NCI-H2196 treated with DMSO at 0.1 percent for 48 hours (cell line): ENCODE measurements around the gene RNF115.
"Not testable (repeated sequence)": the region's sequence is repeated elsewhere in the genome, so short reads cannot be mapped to it uniquely, and the experiment has no call there.

Experiments
- DNase-seq: peaks from one replicate; lab custom pipeline; 2025; ENCODE audit not compliant: unreplicated experiment; lab: John Stamatoyannopoulos, UW

Gene RNF115

GRCh38 chr1:145823565-145824498 is at the start of gene RNF115, which contains the start of gene POLR3C:
RNF115 (minus strand) TSS chr1:145824095; CDS start chr1:145823873, 222 bp downstream.
POLR3C (plus strand) TSS chr1:145824200; CDS start chr1:145825777, 1,577 bp downstream.
- peak; percentile 92 for DNase-seq

- no peak for DNase-seq
Measured at GRCh38 chr1:145871994-145872924, 48.4 kb upstream of the RNF115 start.

- no peak for DNase-seq
Measured at GRCh38 chr1:145868232-145868631, 44.3 kb upstream of the RNF115 start.

GRCh38 chr1:145863282-145864018 is 39.6 kb upstream of the RNF115 start:
- no peak for DNase-seq

- peak; percentile 77 for DNase-seq
Measured at GRCh38 chr1:145859491-145860023, 35.7 kb upstream of the RNF115 start.

GRCh38 chr1:145858901-145859490 is 35.1 kb upstream of the RNF115 start, which contains the start of gene PIAS3:
PIAS3 (minus strand) TSS chr1:145859081; CDS start chr1:145858990, 91 bp downstream.
- DNase-seq = peak; percentile 90

- DNase-seq = peak; percentile 21
Measured at GRCh38 chr1:145858238-145858900, 34.5 kb upstream of the RNF115 start.

- no peak for DNase-seq
Measured at GRCh38 chr1:145857170-145857569, 33.3 kb upstream of the RNF115 start.

GRCh38 chr1:145855426-145855948 is 31.6 kb upstream of the RNF115 start:
- DNase-seq = no peak

GRCh38 chr1:145849356-145850160 is 25.7 kb upstream of the RNF115 start:
- no peak for DNase-seq

- no peak for DNase-seq
Measured at GRCh38 chr1:145847827-145848226, 23.9 kb upstream of the RNF115 start.

GRCh38 chr1:145846201-145846612 is 22.3 kb upstream of the RNF115 start:
- DNase-seq = no peak

GRCh38 chr1:145845514-145846161 is 21.7 kb upstream of the RNF115 start, which contains the start of gene NUDT17:
NUDT17 (plus strand) TSS chr1:145845630; CDS start chr1:145845641, 11 bp downstream.
- peak; percentile 33 for DNase-seq

GRCh38 chr1:145845144-145845513 is 21.2 kb upstream of the RNF115 start:
- DNase-seq = no peak

- no peak for DNase-seq
Measured at GRCh38 chr1:145843031-145843430, 19.1 kb upstream of the RNF115 start.

- DNase-seq = no peak
Measured at GRCh38 chr1:145837656-145838055, 13.8 kb upstream of the RNF115 start.

- not testable (repeated sequence) for DNase-seq
Measured at GRCh38 chr1:145830810-145831209, 6.9 kb upstream of the RNF115 start.
